HepG2 (cell line): ENCODE measurements around the gene THRA. TPM values are rescaled to one million over a fixed set of nuclear protein-coding genes. Genes with fewer than 3 reads are reported as not detected.
A peak's percentile ranks its signal among the peaks of the same experiment; 100 is the strongest.

Source experiments
- CC2D1A ChIP-seq: sonication (generic); formaldehyde crosslinking; IDR thresholded peaks from 2 replicates; pipeline ENCODE4 v1.8.1; 2023; ENCODE audit warnings: mild to moderate bottlenecking, missing genetic modification reagents
- FIP1L1 ChIP-seq: fragments of 200-400 bp; formaldehyde crosslinking; IDR thresholded peaks from 2 replicates; pipeline ENCODE4 v1.6.1; 2018; ENCODE audit warnings: low read depth, mild to moderate bottlenecking, low read length, moderate library complexity, borderline replicate concordance; ENCODE audit not compliant: insufficient read depth
- HIVEP1 ChIP-seq: sonication (generic); formaldehyde crosslinking; IDR thresholded peaks from 2 replicates; pipeline ENCODE4 v1.4.0; 2020; ENCODE audit warnings: mild to moderate bottlenecking, missing genetic modification reagents
- MTERF4 ChIP-seq: sonication (generic); formaldehyde crosslinking; IDR thresholded peaks from 2 replicates; pipeline ENCODE4 v1.8.0; 2023; ENCODE audit warnings: mild to moderate bottlenecking, missing genetic modification reagents
- MYPOP ChIP-seq: sonication (generic); formaldehyde crosslinking; IDR thresholded peaks from 2 replicates; pipeline ENCODE4 v1.8.1; 2023; ENCODE audit warnings: mild to moderate bottlenecking, moderate library complexity, missing genetic modification reagents
- NRL ChIP-seq: sonication (generic); formaldehyde crosslinking; IDR thresholded peaks from 2 replicates; pipeline ENCODE4 v1.5.0; 2020; ENCODE audit warnings: missing genetic modification reagents, mild to moderate bottlenecking, moderate library complexity, borderline replicate concordance
- POLR2G ChIP-seq: fragments of 200-400 bp; formaldehyde crosslinking; IDR thresholded peaks from 2 replicates; pipeline ENCODE4 v1.6.1; 2018; ENCODE audit warnings: mild to moderate bottlenecking, low read depth, low read length, moderate library complexity
- RARA ChIP-seq: IDR thresholded peaks from 2 replicates; pipeline ENCODE4 v1.6.1; 2016; ENCODE audit warnings: missing genetic modification reagents, missing compliant biosample characterization
- ZNF367 ChIP-seq: sonication (generic); formaldehyde crosslinking; IDR thresholded peaks from 2 replicates; pipeline ENCODE4 v1.4.0; 2020; ENCODE audit warnings: missing genetic modification reagents, borderline replicate concordance
- ZNF607 ChIP-seq: sonication (generic); formaldehyde crosslinking; IDR thresholded peaks from 2 replicates; pipeline ENCODE4 v1.5.1; 2020; ENCODE audit warnings: missing genetic modification reagents, mild to moderate bottlenecking, borderline replicate concordance
- polyA plus RNA-seq, 8 experiments: library from polyadenylated mRNA; depleted of rRNA in 3 of 8; stranded (reverse) in 7 of 8; unstranded in 1 of 8; fragments of >200 nt; fragmentation: Illumina TruSeq in 4 of 8; extraction: Trizol in 4 of 8; gene quantifications; 2 replicates each; pipeline versions ENCODE4 v1.2.1 to v1.2.3, GENCODE V29; 2011 to 2016; ENCODE audit warnings: low read depth in 4 of 8, missing spikeins in 1 of 8, mixed read lengths in 1 of 8; ENCODE audit not compliant: insufficient read depth in 1 of 8
- total RNA-seq, 5 experiments: library from RNA; depleted of rRNA; stranded (reverse); fragments of >200 nt; fragmentation: Illumina TruSeq; extraction: Trizol; gene quantifications; 2 replicates each; pipeline ENCODE4 v1.2.3, GENCODE V29; 2016; ENCODE audit warnings: low read depth in 1 of 5
- TF ChIP-seq, protein P1 (sequence below): sonication (generic); formaldehyde crosslinking; IDR thresholded peaks from 2 replicates; pipeline ENCODE4; 2020; ENCODE audit warnings: missing genetic modification reagents, mild to moderate bottlenecking, borderline replicate concordance
- TF ChIP-seq, protein P2 (sequence below), 2 experiments: fragments of 450-650 bp in 1 of 2; sonication (generic) in 1 of 2; formaldehyde crosslinking in 1 of 2; IDR thresholded peaks; 2 replicates each; pipeline versions ENCODE4 v1.6.1 to v1.8.0; 2016 to 2022; ENCODE audit warnings: antibody characterized with exemption in 1 of 2, mild to moderate bottlenecking in 1 of 2, missing genetic modification reagents in 1 of 2

THRA gene
- total and polyA plus RNA-seq, 2 of the 13 experiments (the other 11 are each of a cell fraction or from before 2014, with no cell fraction given): 8.0 to 9.9 TPM

DNA sequence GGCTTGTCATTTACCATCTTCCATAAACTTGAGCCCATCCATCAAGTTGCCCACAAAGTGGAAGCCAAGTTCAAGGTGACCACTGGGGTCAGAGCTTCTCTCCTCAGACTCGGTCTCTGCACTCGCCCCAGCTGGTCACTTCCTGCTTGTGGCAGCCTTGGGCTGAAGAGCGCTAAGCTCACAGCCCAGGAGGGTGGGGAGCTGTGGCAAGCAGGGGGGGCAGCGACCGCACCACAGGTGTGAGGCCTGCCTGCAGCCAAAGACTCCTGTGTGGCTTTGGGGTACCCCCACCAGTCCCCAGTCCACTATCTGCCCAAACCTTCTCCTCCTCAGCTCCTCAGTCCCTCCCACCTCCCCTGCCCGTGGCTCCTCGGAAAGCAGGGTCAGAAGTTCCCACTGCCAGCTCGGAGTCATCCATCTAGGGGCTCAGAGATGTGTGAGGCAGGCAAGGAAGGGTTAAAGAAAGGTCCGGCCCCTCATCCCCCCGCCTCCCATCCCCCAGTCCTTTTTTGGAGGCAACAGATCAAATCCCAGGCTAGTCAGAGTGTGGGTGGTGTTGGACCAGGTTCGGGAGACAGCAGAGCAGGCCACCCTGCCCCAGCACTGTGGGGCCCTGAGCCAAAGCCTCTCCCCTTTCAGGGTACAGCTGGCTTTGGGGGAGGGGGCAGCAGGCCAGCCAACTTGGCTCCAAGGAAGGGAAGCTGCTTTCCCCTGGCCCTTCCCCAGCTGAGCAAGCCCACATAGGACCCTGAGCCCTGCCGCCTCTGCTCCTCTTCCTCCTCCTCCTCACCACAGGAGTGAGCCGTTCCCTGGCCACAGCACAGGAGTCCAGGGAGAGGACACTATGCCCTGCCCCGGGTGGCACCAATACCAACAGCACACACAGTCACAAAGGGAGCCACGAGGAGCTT, 44.3 kb upstream of the THRA start (continued):
- TF ChIP-seq RARA (CRISPR knock-in tag): peak; percentile 45; the same call in 1 of the 2 replicates
- no peak for TF ChIP-seq MTERF4 (CRISPR knock-in tag)
- no peak for TF ChIP-seq NRL (CRISPR knock-in tag)
- TF ChIP-seq MYPOP: no peak
- TF ChIP-seq, protein P1, sequence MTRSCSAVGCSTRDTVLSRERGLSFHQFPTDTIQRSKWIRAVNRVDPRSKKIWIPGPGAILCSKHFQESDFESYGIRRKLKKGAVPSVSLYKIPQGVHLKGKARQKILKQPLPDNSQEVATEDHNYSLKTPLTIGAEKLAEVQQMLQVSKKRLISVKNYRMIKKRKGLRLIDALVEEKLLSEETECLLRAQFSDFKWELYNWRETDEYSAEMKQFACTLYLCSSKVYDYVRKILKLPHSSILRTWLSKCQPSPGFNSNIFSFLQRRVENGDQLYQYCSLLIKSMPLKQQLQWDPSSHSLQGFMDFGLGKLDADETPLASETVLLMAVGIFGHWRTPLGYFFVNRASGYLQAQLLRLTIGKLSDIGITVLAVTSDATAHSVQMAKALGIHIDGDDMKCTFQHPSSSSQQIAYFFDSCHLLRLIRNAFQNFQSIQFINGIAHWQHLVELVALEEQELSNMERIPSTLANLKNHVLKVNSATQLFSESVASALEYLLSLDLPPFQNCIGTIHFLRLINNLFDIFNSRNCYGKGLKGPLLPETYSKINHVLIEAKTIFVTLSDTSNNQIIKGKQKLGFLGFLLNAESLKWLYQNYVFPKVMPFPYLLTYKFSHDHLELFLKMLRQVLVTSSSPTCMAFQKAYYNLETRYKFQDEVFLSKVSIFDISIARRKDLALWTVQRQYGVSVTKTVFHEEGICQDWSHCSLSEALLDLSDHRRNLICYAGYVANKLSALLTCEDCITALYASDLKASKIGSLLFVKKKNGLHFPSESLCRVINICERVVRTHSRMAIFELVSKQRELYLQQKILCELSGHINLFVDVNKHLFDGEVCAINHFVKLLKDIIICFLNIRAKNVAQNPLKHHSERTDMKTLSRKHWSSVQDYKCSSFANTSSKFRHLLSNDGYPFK (CRISPR knock-in tag): no peak
- TF ChIP-seq HIVEP1 (CRISPR knock-in tag): no peak
- TF ChIP-seq ZNF607 (CRISPR knock-in tag): no peak
- TF ChIP-seq ZNF367 (CRISPR knock-in tag): no peak
- no peak for TF ChIP-seq CC2D1A (CRISPR knock-in tag)
- TF ChIP-seq, protein P2, sequence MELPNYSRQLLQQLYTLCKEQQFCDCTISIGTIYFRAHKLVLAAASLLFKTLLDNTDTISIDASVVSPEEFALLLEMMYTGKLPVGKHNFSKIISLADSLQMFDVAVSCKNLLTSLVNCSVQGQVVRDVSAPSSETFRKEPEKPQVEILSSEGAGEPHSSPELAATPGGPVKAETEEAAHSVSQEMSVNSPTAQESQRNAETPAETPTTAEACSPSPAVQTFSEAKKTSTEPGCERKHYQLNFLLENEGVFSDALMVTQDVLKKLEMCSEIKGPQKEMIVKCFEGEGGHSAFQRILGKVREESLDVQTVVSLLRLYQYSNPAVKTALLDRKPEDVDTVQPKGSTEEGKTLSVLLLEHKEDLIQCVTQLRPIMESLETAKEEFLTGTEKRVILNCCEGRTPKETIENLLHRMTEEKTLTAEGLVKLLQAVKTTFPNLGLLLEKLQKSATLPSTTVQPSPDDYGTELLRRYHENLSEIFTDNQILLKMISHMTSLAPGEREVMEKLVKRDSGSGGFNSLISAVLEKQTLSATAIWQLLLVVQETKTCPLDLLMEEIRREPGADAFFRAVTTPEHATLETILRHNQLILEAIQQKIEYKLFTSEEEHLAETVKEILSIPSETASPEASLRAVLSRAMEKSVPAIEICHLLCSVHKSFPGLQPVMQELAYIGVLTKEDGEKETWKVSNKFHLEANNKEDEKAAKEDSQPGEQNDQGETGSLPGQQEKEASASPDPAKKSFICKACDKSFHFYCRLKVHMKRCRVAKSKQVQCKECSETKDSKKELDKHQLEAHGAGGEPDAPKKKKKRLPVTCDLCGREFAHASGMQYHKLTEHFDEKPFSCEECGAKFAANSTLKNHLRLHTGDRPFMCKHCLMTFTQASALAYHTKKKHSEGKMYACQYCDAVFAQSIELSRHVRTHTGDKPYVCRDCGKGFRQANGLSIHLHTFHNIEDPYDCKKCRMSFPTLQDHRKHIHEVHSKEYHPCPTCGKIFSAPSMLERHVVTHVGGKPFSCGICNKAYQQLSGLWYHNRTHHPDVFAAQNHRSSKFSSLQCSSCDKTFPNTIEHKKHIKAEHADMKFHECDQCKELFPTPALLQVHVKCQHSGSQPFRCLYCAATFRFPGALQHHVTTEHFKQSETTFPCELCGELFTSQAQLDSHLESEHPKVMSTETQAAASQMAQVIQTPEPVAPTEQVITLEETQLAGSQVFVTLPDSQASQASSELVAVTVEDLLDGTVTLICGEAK (IDR thresholded peaks at IDR 0.05): no peak
- TF ChIP-seq, protein P2 (CRISPR knock-in tag; IDR thresholded peaks at IDR 0.05): no peak
- TF ChIP-seq FIP1L1: no peak
- no peak for TF ChIP-seq POLR2G
